ENCODE data around the gene FOXK1. TPM values are rescaled to one million over a fixed set of nuclear protein-coding genes. Genes with fewer than 3 reads are reported as not detected.

The FOXK1 gene
- total and polyA plus RNA-seq, 2 of the 13 experiments (the other 11 are each of a cell fraction or from before 2014, with no cell fraction given) = 4.6 to 8.8 TPM

DNA sequence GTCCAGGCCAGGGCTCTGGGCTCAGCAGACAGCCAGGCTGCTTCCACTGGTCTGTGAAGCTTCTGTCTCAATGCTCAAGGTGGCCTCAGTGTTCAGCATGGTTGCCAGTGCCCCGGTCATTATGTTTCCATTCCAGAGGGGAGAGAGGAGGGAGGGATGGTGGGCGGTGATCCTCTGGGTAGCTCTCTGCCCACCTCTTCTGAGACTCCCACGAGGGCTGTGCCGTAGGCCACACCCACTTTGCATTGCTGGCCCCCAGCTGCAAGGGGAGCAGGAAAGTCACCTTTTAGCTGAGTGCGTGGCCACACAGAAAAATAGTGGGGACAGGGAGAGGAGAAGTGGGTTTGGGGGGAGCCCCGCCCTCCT is 42.5 kb downstream of the FOXK1 start (continued):
- TF ChIP-seq, protein P1, sequence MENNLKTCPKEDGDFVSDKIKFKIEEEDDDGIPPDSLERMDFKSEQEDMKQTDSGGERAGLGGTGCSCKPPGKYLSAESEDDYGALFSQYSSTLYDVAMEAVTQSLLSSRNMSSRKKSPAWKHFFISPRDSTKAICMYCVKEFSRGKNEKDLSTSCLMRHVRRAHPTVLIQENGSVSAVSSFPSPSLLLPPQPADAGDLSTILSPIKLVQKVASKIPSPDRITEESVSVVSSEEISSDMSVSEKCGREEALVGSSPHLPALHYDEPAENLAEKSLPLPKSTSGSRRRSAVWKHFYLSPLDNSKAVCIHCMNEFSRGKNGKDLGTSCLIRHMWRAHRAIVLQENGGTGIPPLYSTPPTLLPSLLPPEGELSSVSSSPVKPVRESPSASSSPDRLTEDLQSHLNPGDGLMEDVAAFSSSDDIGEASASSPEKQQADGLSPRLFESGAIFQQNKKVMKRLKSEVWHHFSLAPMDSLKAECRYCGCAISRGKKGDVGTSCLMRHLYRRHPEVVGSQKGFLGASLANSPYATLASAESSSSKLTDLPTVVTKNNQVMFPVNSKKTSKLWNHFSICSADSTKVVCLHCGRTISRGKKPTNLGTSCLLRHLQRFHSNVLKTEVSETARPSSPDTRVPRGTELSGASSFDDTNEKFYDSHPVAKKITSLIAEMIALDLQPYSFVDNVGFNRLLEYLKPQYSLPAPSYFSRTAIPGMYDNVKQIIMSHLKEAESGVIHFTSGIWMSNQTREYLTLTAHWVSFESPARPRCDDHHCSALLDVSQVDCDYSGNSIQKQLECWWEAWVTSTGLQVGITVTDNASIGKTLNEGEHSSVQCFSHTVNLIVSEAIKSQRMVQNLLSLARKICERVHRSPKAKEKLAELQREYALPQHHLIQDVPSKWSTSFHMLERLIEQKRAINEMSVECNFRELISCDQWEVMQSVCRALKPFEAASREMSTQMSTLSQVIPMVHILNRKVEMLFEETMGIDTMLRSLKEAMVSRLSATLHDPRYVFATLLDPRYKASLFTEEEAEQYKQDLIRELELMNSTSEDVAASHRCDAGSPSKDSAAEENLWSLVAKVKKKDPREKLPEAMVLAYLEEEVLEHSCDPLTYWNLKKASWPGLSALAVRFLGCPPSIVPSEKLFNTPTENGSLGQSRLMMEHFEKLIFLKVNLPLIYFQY (CRISPR knock-in tag; IDR thresholded peaks at IDR 0.05; ENCODE audit: borderline replicate concordance) = no peak
- 0 out of 2 replicates have a peak, but pooled peaks have one; percentile 20 for TF ChIP-seq ZSCAN25 (CRISPR knock-in tag; IDR thresholded peaks at IDR 0.05)
- TF ChIP-seq, protein P2, sequence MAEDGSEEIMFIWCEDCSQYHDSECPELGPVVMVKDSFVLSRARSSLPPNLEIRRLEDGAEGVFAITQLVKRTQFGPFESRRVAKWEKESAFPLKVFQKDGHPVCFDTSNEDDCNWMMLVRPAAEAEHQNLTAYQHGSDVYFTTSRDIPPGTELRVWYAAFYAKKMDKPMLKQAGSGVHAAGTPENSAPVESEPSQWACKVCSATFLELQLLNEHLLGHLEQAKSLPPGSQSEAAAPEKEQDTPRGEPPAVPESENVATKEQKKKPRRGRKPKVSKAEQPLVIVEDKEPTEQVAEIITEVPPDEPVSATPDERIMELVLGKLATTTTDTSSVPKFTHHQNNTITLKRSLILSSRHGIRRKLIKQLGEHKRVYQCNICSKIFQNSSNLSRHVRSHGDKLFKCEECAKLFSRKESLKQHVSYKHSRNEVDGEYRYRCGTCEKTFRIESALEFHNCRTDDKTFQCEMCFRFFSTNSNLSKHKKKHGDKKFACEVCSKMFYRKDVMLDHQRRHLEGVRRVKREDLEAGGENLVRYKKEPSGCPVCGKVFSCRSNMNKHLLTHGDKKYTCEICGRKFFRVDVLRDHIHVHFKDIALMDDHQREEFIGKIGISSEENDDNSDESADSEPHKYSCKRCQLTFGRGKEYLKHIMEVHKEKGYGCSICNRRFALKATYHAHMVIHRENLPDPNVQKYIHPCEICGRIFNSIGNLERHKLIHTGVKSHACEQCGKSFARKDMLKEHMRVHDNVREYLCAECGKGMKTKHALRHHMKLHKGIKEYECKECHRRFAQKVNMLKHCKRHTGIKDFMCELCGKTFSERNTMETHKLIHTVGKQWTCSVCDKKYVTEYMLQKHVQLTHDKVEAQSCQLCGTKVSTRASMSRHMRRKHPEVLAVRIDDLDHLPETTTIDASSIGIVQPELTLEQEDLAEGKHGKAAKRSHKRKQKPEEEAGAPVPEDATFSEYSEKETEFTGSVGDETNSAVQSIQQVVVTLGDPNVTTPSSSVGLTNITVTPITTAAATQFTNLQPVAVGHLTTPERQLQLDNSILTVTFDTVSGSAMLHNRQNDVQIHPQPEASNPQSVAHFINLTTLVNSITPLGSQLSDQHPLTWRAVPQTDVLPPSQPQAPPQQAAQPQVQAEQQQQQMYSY (CRISPR knock-in tag; IDR thresholded peaks at IDR 0.05) = no peak
- no peak for TF ChIP-seq ZNF724P (CRISPR knock-in tag; IDR thresholded peaks at IDR 0.05; ENCODE audit: borderline replicate concordance)
- TF ChIP-seq ZNF232 (CRISPR knock-in tag; IDR thresholded peaks at IDR 0.05; ENCODE audit: borderline replicate concordance) = no peak
- TF ChIP-seq MXD4 (CRISPR knock-in tag; IDR thresholded peaks at IDR 0.05) = no peak
- no peak for TF ChIP-seq HOXD1 (CRISPR knock-in tag; IDR thresholded peaks at IDR 0.05)
- no peak for TF ChIP-seq ZNF138 (CRISPR knock-in tag; IDR thresholded peaks at IDR 0.05; ENCODE audit: low read depth)
- TF ChIP-seq, protein P3, sequence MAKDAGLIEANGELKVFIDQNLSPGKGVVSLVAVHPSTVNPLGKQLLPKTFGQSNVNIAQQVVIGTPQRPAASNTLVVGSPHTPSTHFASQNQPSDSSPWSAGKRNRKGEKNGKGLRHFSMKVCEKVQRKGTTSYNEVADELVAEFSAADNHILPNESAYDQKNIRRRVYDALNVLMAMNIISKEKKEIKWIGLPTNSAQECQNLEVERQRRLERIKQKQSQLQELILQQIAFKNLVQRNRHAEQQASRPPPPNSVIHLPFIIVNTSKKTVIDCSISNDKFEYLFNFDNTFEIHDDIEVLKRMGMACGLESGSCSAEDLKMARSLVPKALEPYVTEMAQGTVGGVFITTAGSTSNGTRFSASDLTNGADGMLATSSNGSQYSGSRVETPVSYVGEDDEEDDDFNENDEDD (CRISPR knock-in tag; IDR thresholded peaks at IDR 0.05; ENCODE audit: borderline replicate concordance) = no peak
- TF ChIP-seq ZNF251 (CRISPR knock-in tag; IDR thresholded peaks at IDR 0.05) = no peak
- no peak for TF ChIP-seq PTBP1 (IDR thresholded peaks at IDR 0.05; ENCODE audit: low read depth, low read length, poor library complexity, severe bottlenecking)
- TF ChIP-seq SRSF9 (IDR thresholded peaks at IDR 0.05; ENCODE audit: borderline replicate concordance, insufficient read depth, low read depth, low read length, poor library complexity, severe bottlenecking) = no peak
- no peak for TF ChIP-seq ZNF772 (CRISPR knock-in tag; IDR thresholded peaks at IDR 0.05)
- TF ChIP-seq SSRP1 (CRISPR knock-in tag; IDR thresholded peaks at IDR 0.05) = no peak
- no peak for TF ChIP-seq ZBTB20 (CRISPR knock-in tag; IDR thresholded peaks at IDR 0.05; ENCODE audit: borderline replicate concordance, low read depth)
- TF ChIP-seq SRSF1 (optimal IDR thresholded peaks at IDR 0.05; ENCODE audit: low read depth, low read length) = peak; percentile 29
- TF ChIP-seq ZFP36 (IDR thresholded peaks at IDR 0.05; ENCODE audit: borderline replicate concordance, low read depth, low read length, partially characterized antibody) = no peak
- TF ChIP-seq, protein P4, sequence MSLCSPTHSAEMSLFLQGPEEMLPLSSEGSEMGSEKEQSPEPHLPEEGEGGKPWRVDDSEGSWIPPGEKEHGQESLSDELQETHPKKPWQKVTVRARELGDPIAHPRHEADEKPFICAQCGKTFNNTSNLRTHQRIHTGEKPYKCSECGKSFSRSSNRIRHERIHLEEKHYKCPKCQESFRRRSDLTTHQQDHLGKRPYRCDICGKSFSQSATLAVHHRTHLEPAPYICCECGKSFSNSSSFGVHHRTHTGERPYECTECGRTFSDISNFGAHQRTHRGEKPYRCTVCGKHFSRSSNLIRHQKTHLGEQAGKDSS (CRISPR knock-in tag; IDR thresholded peaks at IDR 0.05; ENCODE audit: borderline replicate concordance, low read depth) = no peak
- no peak for TF ChIP-seq SYNCRIP (IDR thresholded peaks at IDR 0.05; ENCODE audit: insufficient read depth, low read depth, low read length)
- no peak for TF ChIP-seq KMT2B (CRISPR knock-in tag; IDR thresholded peaks at IDR 0.05)
- TF ChIP-seq MXI1 (IDR thresholded peaks at IDR 0.05; ENCODE audit: borderline replicate concordance, low read depth, low read length) = 0 out of 3 replicates have a peak, but pooled peaks have one; percentile 41
- no peak for TF ChIP-seq NFE2L1 (CRISPR knock-in tag; IDR thresholded peaks at IDR 0.05; ENCODE audit: borderline replicate concordance)

Measured in HepG2 (cell line).